B cell (primary cell): ENCODE measurements around the gene CDCA7L. TPM values are rescaled to one million over a fixed set of nuclear protein-coding genes. Genes with fewer than 3 reads are reported as not detected.

Experiments used
- ATAC-seq: fragments of 200-7000 bp; cut with Tn5 transposase; one replicate; pipeline ENCODE4 v1.10.0; 2021; ENCODE audit warnings: low read depth, mild to moderate bottlenecking, moderate number of reproducible peaks, moderate library complexity
- CTCF ChIA-PET: fragments of 350-600 bp; sonication (Branson Sonifier 250); formaldehyde crosslinking; loops from one replicate; lab custom pipeline; 2021; ENCODE audit warnings: antibody characterized with exemption, inconsistent platforms; lab: Charles Lee
- POLR2A ChIA-PET: fragments of 350-600 bp; sonication (Branson Sonifier 250); formaldehyde crosslinking; loops from one replicate; lab custom pipeline; 2021; ENCODE audit warnings: antibody characterized with exemption; lab: Charles Lee
- DNase-seq: peaks from one replicate; pipeline ENCODE4 v3.0.0; 2013
- H2AFZ ChIP-seq: 2 replicates; pipeline ENCODE4 v1.6.1; 2012; ENCODE audit warnings: mild to moderate bottlenecking, low read depth, low read length; ENCODE audit not compliant: insufficient read depth, poor library complexity, severe bottlenecking
- H3K27ac ChIP-seq, 2 donors: 1 replicate in 1 of 2; 2 replicates in 1 of 2; pipeline ENCODE4 v1.5.1; 2012 to 2013; ENCODE audit warnings: low read length in 2 of 2, mild to moderate bottlenecking in 2 of 2, moderate library complexity in 1 of 2
- H3K27me3 ChIP-seq, 4 experiments: fragments of 200-600 bp in 1 of 4; sonication (generic) in 1 of 4; replicated peaks in 1 of 4; 1 replicate in 2 of 4; 2 replicates in 2 of 4; pipeline versions ENCODE4 v1.6.1 to v1.7.0; 2013 to 2016; ENCODE audit warnings: low read length in 3 of 4, mild to moderate bottlenecking in 2 of 4, mixed read lengths in 1 of 4, moderate library complexity in 1 of 4; ENCODE audit not compliant: insufficient read depth in 4 of 4, control insufficient read depth in 3 of 4; ENCODE audit errors: control extremely low read depth in 1 of 4
- H3K36me3 ChIP-seq, 2 experiments: replicated peaks in 1 of 2; 1 replicate in 1 of 2; 2 replicates in 1 of 2; pipeline versions ENCODE4 v1.6.1 to v1.7.1; 2013; ENCODE audit warnings: low read length in 1 of 2; ENCODE audit not compliant: insufficient read depth in 2 of 2, control insufficient read depth in 1 of 2; ENCODE audit errors: control extremely low read depth in 1 of 2, extremely low read depth in 1 of 2
- H3K4me1 ChIP-seq, 2 donors: fragments of 200-600 bp in 1 of 2; sonication (generic) in 1 of 2; 1 replicate in 1 of 2; 2 replicates in 1 of 2; pipeline versions ENCODE4 v1.5.1 to v1.6.1; 2013 to 2017; ENCODE audit warnings: low read length in 2 of 2; ENCODE audit not compliant: control insufficient read depth in 2 of 2, insufficient read depth in 2 of 2
- H3K4me2 ChIP-seq: replicated peaks from 2 replicates; pipeline ENCODE3; 2012; ENCODE audit warnings: mild to moderate bottlenecking, low read depth, low read length; ENCODE audit not compliant: poor library complexity, severe bottlenecking
- H3K4me3 ChIP-seq, 5 experiments: fragments of 200-600 bp in 1 of 5; sonication (generic) in 1 of 5; 1 replicate in 3 of 5; 2 replicates in 2 of 5; pipeline versions ENCODE4 v1.5.1 to v1.7.0; 2011 to 2016; ENCODE audit warnings: low read length in 4 of 5, mild to moderate bottlenecking in 4 of 5, low read depth in 2 of 5, control low read depth in 1 of 5, moderate library complexity in 1 of 5; ENCODE audit not compliant: insufficient read depth in 1 of 5; ENCODE audit errors: control extremely low read depth in 1 of 5, extremely low read depth in 1 of 5
- H3K79me2 ChIP-seq: fragments of 200-600 bp; sonication (generic); one replicate; pipeline ENCODE4 v1.6.0; 2016; ENCODE audit warnings: low read length; ENCODE audit not compliant: control insufficient read depth, insufficient read depth
- H3K9ac ChIP-seq: fragments of 200-600 bp; sonication (generic); 2 replicates; pipeline ENCODE4 v1.6.1; 2017; ENCODE audit warnings: mild to moderate bottlenecking, low read length, moderate library complexity
- H3K9me3 ChIP-seq, 3 donors: one replicate each; pipeline versions ENCODE4 v1.6.1 to v1.7.1; 2013; ENCODE audit warnings: low read length in 2 of 3; ENCODE audit not compliant: control insufficient read depth in 2 of 3, insufficient read depth in 1 of 3; ENCODE audit errors: control extremely low read depth in 1 of 3
- H4K20me1 ChIP-seq: 2 replicates; pipeline ENCODE4 v1.6.0; 2012; ENCODE audit warnings: mild to moderate bottlenecking, low read length; ENCODE audit not compliant: insufficient read depth, control insufficient read depth, poor library complexity, severe bottlenecking
- H3K27ac Mint-ChIP-seq: one replicate; pipeline ENCODE4 v1.8.0; 2021; ENCODE audit warnings: mixed read lengths
- H3K27me3 Mint-ChIP-seq: one replicate; pipeline ENCODE4 v1.8.0; 2021; ENCODE audit warnings: mixed read lengths
- H3K4me1 Mint-ChIP-seq: one replicate; pipeline ENCODE4 v1.8.0; 2021; ENCODE audit warnings: mixed read lengths
- H3K4me3 Mint-ChIP-seq: one replicate; pipeline ENCODE4 v1.8.0; 2021; ENCODE audit warnings: mixed read lengths
- H3K9me3 Mint-ChIP-seq: one replicate; pipeline ENCODE4 v1.8.0; 2022; ENCODE audit warnings: mixed read lengths; ENCODE audit not compliant: insufficient read depth
- EZH2 ChIP-seq: IDR thresholded peaks from 2 replicates; pipeline ENCODE4 v1.6.1; 2012; ENCODE audit warnings: borderline replicate concordance, low read depth, mild to moderate bottlenecking, moderate library complexity, low read length; ENCODE audit not compliant: insufficient read depth, poor library complexity, severe bottlenecking
- WGBS: methylation state at CpG from one replicate; pipeline ENCODE4 v1.1.5; 2013; ENCODE audit warnings: missing lambda C conversion rate; ENCODE audit not compliant: insufficient coverage; 5-methylcytosine and 5-hydroxymethylcytosine counted together
- intact Hi-C: fragments of 100-400 bp; cut with micrococcal nuclease; formaldehyde crosslinking; loops from one replicate; pipeline ENCODE4 v1.10.0; 2022
- polyA plus RNA-seq: library from polyadenylated mRNA; depleted of rRNA; stranded (reverse); fragments of >200 nt; gene quantifications from 2 replicates; pipeline ENCODE4 v1.2.3, GENCODE V29; 2012
- total RNA-seq, 2 donors: library from RNA; stranded (reverse); fragments of 120-200 nt in 1 of 2; gene quantifications; 1 replicate in 1 of 2; 2 replicates in 1 of 2; pipeline versions ENCODE4 v1.2.3 to v1.2.4, GENCODE V29; 2013 to 2022
- TF ChIP-seq, protein P1 (sequence below): fragments of 200-600 bp; IDR thresholded peaks from one replicate; pipeline ENCODE4 v1.8.0; 2022; ENCODE audit warnings: antibody characterized with exemption, mild to moderate bottlenecking

Gene CDCA7L
- total and polyA plus RNA-seq, 2 donors (not counting 1 experiment from before 2014, with no cell fraction given), result 84.0 to 129 TPM

GRCh38 chr7:21910253-21910652, 35.4 kb downstream of the CDCA7L start:
- Histone ChIP-seq H3K27me3 (no peaks in the 10 kb centered on the region), H3K4me1 (peaks cover 29 to 30% of the 10 kb centered on the region in 2 donors), H3K4me3 (no peak overlapping the region), H3K9ac (no peak overlapping the region), H3K27ac (no peak overlapping the region), H3K36me3 (peaks cover 0 to 86% of the 10 kb centered on the region in 2 experiments), H4K20me1 (peaks cover 51% of the 10 kb centered on the region), H3K79me2 (peaks cover 53% of the 10 kb centered on the region), H3K4me2 (no peak overlapping the region), H2AFZ (no peak overlapping the region), H3K9me3 (no peaks in the 10 kb centered on the region)
- 95% methylated on average over 3 of the region's 6 CpGs for WGBS
- no peak for DNase-seq
- Mint-ChIP-seq H3K4me1 (peaks cover 34% of the 10 kb centered on the region), H3K4me3 (no peak overlapping the region), H3K9me3 (no peaks in the 10 kb centered on the region), H3K27me3 (no peaks in the 10 kb centered on the region), H3K27ac (peak overlapping the region; percentile 6)
- no peak for ATAC-seq
- CTCF ChIA-PET, result no interaction called here
- intact Hi-C loops, result loop anchor here (5.0 kb wide), 1 partner anchor 37 kb away; the partner anchor contains the start of gene CDCA7L
- POLR2A ChIA-PET, result no interaction called here
- TF ChIP-seq, protein P1, sequence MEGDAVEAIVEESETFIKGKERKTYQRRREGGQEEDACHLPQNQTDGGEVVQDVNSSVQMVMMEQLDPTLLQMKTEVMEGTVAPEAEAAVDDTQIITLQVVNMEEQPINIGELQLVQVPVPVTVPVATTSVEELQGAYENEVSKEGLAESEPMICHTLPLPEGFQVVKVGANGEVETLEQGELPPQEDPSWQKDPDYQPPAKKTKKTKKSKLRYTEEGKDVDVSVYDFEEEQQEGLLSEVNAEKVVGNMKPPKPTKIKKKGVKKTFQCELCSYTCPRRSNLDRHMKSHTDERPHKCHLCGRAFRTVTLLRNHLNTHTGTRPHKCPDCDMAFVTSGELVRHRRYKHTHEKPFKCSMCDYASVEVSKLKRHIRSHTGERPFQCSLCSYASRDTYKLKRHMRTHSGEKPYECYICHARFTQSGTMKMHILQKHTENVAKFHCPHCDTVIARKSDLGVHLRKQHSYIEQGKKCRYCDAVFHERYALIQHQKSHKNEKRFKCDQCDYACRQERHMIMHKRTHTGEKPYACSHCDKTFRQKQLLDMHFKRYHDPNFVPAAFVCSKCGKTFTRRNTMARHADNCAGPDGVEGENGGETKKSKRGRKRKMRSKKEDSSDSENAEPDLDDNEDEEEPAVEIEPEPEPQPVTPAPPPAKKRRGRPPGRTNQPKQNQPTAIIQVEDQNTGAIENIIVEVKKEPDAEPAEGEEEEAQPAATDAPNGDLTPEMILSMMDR, result no peak
- TF ChIP-seq EZH2, result no peak

GRCh38 chr7:21908746-21909145, 37.0 kb downstream of the CDCA7L start:
- ATAC-seq, result no peak
- intact Hi-C loops, result no loop called here
- H3K4me1 ChIP-seq, result peaks cover 15% of the 10 kb centered on the region in 2 donors
- H3K9me3 ChIP-seq, result no peaks in the 10 kb centered on the region
- POLR2A ChIA-PET, result no interaction called here
- Mint-ChIP-seq H3K4me3 (no peak overlapping the region), H3K9me3 (no peaks in the 10 kb centered on the region), H3K27ac (no peak overlapping the region), H3K4me1 (peaks cover 19% of the 10 kb centered on the region), H3K27me3 (no peaks in the 10 kb centered on the region)
- no peak overlapping the region for H3K4me3 ChIP-seq
- no peak overlapping the region for H3K4me2 ChIP-seq
- peaks cover 38% of the 10 kb centered on the region for H4K20me1 ChIP-seq
- CTCF ChIA-PET, result interaction anchor here (1.0 kb wide), 1 partner anchor 36 kb away, joined by 3 read pairs; no protein-coding TSS in a partner anchor
- peaks cover 0 to 86% of the 10 kb centered on the region in 2 experiments for H3K36me3 ChIP-seq
- no peaks in the 10 kb centered on the region for H3K27me3 ChIP-seq
- H3K79me2 ChIP-seq, result peaks cover 41% of the 10 kb centered on the region
- H2AFZ ChIP-seq, result no peak overlapping the region
- DNase-seq, result no peak
- TF ChIP-seq, protein P1, result no peak
- no peak for TF ChIP-seq EZH2
- H3K27ac ChIP-seq, result no peak overlapping the region
- no peak overlapping the region for H3K9ac ChIP-seq
- 99% methylated on average over 5 of the region's 5 CpGs for WGBS
